Activated T-cell treated with anti-CD3 and anti-CD28 coated beads for 24 hours (primary cell): ENCODE measurements around the gene UGT1A6.

Source experiments
- DNase-seq: peaks from one replicate; pipeline ENCODE4 v3.0.0-alpha.2; 2020; ENCODE audit warnings: low read depth

UGT1A6 gene

DNA sequence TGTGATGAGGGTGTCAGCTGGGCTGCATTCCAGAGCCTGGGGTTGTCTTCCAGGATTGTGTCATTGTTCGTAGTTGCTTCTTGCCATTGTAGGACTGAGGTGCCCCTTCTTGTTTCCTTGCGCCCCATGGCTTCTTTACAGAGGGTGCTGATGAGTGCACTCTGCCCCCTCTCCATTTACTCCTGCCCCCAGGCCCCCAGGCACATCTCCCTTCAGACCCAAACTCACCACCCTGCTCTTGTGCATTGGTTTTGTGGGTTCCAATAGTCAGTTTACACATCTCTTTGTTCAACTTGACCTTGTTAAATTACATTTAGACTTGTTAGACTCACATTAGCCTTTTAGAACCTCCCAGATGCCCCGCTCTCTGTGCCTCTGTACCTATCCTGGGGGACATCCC lies 128.5 kb downstream of the UGT1A6 start:
- DNase-seq = no peak

DNA sequence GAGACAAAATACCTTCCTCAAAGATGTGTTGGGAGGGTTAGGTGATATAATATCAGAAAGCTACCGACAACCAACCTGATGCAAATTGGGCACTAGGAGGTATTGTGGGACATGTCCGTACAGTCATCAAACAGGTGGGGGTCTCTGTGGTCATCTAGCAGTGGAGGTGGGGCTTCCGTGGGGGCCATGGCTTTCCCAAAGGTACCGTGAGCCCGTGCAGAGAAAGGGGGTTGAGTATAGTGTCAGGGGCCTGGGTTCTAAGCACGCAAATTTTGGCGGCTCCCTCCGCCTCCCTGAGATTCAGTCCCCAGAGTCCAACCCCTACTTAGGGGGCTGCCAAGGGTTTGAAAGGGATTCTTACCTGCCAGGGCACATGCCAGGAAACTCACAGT lies 129.0 kb downstream of the UGT1A6 start:
- DNase-seq = no peak

DNA sequence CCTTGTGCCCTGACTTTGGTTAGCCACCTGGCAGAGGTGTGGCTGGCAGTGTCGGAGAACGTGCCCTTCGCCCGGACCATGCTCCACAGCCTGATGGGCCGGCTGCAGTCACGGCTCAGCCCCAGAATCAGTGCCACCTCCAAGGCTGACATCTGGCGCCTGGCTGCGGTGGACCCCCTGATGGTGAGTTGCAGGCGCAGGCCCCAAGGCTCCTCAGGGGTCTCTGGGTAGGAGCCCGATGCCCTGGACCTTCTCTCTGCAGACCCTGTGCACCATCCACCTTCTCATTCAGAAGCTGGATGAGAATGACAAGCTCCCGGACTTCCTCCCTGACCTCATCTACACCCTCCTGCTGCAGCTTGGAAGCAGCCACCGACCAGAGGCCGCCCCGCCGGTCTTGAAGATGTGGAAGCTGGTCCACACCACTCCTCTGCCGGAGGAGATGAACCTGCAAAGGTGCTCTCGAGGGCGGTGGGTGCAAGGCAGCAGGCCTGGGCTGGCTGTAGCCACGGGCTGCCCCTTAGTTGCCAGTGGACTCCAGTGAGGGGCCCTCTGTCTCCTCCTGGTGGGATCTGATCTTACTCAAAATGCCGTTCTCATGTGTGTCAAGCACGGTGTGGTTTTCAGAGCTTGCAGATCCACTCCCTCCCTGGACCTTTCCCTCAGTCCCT lies 129.5 kb downstream of the UGT1A6 start:
- no peak for DNase-seq
